ENCODE measurements around the gene KANK2.
"Not testable (repeated sequence)": the region's sequence is repeated elsewhere in the genome, so short reads cannot be mapped to it uniquely, and the experiment has no call there.

The KANK2 gene

DNA sequence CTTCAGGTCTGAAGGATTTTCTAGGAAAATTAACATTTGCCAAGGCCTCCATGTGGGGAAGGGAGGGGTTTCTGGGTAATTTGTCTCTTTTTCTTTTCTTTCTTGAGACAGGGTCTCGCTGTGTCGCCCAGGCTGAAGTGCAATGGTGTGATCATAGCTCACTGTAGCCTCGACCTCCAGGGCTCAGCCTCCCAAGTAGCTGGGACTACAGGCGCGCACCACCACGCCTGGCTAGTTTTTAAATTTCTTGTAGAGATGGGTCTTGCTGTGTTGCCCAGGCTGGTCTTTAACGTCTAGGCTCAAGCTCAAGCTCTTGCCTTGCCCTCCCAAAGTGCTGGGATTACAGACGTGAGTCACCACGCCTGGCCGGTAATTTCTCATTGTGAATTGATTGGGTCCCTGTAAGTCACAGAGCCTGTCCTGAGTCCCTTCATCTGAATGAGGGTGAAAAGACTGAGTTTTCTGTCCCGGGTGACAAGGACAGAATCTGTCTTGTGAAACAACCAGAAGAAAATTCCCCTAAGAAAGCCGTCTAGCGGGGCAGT lies 31.8 kb downstream of the KANK2 start:
- peaks cover 50% of the 10 kb centered on the region for H3K36me3 ChIP-seq
- no peaks in the 10 kb centered on the region for H4K20me1 ChIP-seq
- no peak overlapping the region for H3K4me3 ChIP-seq
- no peak overlapping the region for H3K9ac ChIP-seq
- no peaks in the 10 kb centered on the region for H3K4me1 ChIP-seq
- no peak for TF ChIP-seq Cebpa-rat (IDR thresholded peaks at IDR 0.05)
- no peak overlapping the region for H3K27ac ChIP-seq
- no peak overlapping the region for H3K4me2 ChIP-seq
- H3K27me3 ChIP-seq: no peaks in the 10 kb centered on the region
- H3K9me3 ChIP-seq: peaks cover 6% of the 10 kb centered on the region

DNA sequence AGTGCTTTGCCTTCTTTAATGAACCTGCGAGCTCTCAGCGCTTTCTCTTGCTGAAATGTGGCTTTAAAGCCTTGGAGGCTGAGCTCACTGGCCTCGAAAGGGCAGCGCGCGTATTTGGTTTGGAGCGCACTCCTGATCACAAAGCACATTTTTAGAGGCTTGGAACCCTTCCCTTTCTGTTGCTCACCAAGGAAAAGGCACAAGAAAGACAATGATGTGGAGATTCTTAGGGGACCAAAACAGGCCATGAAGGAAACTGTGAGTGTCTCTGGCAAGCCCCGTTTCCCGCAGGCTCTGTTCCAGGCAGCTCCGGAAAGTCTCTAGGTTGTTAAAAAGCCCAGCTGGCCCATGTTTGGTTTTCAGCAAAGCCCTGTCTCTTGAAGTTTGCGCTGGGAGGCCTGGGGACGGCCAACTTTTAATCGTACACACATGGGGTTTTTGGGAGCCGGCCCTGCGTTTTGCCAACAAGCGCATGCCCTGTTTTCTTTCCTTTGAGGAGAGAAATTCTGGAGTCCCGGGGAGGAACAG lies 32.4 kb downstream of the KANK2 start:
- H3K27ac ChIP-seq: no peak overlapping the region
- H3K9ac ChIP-seq: no peak overlapping the region
- H3K36me3 ChIP-seq: peaks cover 44% of the 10 kb centered on the region
- H3K9me3 ChIP-seq: peaks cover 10% of the 10 kb centered on the region
- no peak overlapping the region for H3K4me2 ChIP-seq
- H4K20me1 ChIP-seq: no peaks in the 10 kb centered on the region
- no peak for TF ChIP-seq Cebpa-rat (IDR thresholded peaks at IDR 0.05)
- H3K4me1 ChIP-seq: no peaks in the 10 kb centered on the region
- H3K4me3 ChIP-seq: no peak overlapping the region
- no peaks in the 10 kb centered on the region for H3K27me3 ChIP-seq

DNA sequence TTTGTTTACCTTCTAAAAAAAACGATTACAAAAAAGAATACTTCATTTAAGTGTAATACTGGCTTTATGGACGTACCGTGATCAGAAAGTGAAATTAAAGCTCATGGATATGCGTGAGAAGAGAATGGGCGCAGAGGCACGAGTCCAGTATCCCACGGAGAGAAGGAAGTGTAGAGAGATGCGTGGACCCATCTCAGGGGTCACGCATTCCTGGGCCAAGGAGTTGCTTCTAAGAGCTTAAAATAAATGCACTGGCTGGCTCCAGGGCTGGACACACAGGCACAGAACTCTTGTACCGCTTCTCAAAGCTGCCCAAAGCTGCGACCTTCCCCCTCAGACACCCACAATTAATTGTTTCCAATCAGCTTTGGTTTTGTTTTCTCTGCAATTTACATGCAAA lies 33.0 kb downstream of the KANK2 start:
- no peaks in the 10 kb centered on the region for H3K27me3 ChIP-seq
- H3K4me3 ChIP-seq: no peak overlapping the region
- H3K4me2 ChIP-seq: no peak overlapping the region
- H4K20me1 ChIP-seq: no peaks in the 10 kb centered on the region
- no peaks in the 10 kb centered on the region for H3K4me1 ChIP-seq
- no peak for TF ChIP-seq Cebpa-rat (IDR thresholded peaks at IDR 0.05)
- peaks cover 10% of the 10 kb centered on the region for H3K9me3 ChIP-seq
- H3K36me3 ChIP-seq: peaks cover 38% of the 10 kb centered on the region
- H3K27ac ChIP-seq: no peak overlapping the region
- no peak overlapping the region for H3K9ac ChIP-seq

DNA sequence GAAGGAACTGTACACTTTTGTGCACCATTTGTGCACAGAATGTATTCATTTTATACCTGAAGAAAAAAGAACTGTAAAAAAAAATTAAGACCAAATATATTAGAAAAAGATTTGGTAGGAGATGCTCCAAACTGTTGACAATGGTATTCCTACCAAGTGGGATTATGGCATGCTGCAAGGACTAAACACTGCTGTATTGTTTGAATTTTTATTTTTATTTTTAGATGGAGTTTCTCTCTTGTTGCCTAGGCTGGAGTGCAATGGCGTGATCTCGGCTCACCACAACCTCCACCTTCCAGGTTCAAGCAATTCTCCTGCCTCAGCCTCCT lies 36.9 kb downstream of the KANK2 start:
- not testable (repeated sequence) for H3K9ac ChIP-seq, H3K4me1 ChIP-seq, H4K20me1 ChIP-seq, H3K36me3 ChIP-seq, H3K4me2 ChIP-seq, H3K27ac ChIP-seq, H3K4me3 ChIP-seq, H3K27me3 ChIP-seq
- H3K9me3 ChIP-seq: peaks cover 10% of the 10 kb centered on the region

DNA sequence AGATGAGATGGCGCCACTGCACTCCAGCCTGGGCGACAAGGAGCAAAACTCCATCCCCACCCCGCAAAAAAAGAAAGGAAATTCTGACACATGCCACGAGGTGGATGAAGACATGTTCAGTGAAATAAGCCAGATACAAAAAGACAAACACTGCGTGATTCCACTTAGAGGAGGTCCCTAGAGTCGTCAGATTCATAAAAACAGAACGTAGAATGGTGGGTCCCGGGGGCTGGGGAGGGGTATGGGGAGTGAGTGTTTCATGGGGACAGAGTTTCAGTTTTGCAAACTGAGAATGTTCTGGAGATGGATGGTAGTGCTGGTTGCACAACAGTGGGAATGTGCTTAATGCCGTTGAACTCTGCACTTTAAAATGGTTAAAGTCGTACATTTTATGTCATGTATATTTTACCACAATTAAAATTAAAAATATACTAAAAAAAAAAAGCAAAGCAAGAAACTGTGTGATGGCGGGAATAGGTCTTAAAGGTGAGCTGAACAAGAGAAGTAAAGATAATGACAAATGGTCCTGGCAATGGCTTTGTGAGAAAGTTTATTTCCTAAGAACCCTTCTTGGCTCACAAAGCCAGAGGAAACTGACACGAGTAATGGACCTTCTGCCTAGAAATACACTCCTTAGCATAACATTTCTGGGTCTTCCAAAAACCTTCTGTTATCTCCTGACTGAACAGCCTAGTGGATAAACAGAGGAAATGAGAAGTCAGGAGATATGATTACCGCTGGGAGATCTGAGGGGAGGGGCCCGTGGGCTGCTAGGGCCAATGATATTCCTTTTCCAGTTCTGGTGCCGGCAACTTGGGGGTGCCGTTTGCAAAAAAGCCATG lies 37.5 kb downstream of the KANK2 start:
- TF ChIP-seq Cebpa-rat (IDR thresholded peaks at IDR 0.05): no peak
- no peak overlapping the region for H3K4me2 ChIP-seq
- no peaks in the 10 kb centered on the region for H3K36me3 ChIP-seq
- peaks cover 10% of the 10 kb centered on the region for H3K9me3 ChIP-seq
- H3K27ac ChIP-seq: no peak overlapping the region
- no peaks in the 10 kb centered on the region for H3K27me3 ChIP-seq
- H4K20me1 ChIP-seq: no peaks in the 10 kb centered on the region
- no peak overlapping the region for H3K4me3 ChIP-seq
- H3K9ac ChIP-seq: no peak overlapping the region
- peaks cover 11% of the 10 kb centered on the region for H3K4me1 ChIP-seq

DNA sequence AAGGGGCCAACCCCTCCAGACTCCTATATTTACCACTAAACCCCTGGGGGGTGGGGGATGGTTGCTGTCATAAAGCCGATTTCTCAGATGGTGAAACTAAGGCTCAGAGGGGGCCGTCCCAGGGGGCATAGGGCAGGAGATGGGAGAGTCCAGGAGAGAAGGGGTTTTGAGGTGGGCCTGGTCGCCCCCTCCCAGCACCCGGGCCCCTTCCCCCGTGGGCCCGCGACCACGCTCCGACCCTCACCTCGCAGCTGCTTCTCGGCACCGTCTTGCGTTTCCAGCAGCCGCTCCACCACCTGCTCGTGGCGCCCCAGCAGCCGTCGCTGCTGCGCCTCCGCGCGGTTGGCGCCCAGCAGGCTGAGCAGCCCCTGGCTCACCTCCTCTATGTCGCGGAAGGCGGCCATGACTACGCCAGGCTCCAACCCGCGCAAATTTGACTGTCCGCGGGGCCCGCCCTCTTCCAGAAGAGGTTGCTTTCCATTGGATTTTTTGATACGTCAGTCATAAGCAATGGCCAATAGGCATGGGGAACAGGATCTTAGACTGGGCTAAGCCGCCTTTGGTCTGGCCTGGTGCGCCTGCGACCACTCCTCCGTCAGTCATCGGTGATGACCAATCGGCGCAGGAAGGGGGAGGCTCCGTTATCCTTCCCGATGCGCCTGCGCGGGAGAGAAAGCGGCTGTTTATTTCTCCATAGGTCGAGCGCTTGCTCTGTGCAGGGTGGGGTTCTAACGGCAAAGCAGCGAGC lies 41.8 kb downstream of the KANK2 start, which contains the start of gene SPC24:
SPC24 (minus strand) TSS at position 410 of the 748 bp plus-strand sequence; CDS start at position 404, 6 bp downstream.
- no peaks in the 10 kb centered on the region for H3K27me3 ChIP-seq
- peak within 1 kb of the TSS; percentile 89 for H3K27ac ChIP-seq
- peaks cover 19% of the 10 kb centered on the region for H3K36me3 ChIP-seq
- H3K4me2 ChIP-seq: peak within 1 kb of the TSS; percentile 95
- TF ChIP-seq Cebpa-rat (IDR thresholded peaks at IDR 0.05): no peak
- peaks cover 27% of the 10 kb centered on the region for H3K4me1 ChIP-seq
- H4K20me1 ChIP-seq: no peaks in the 10 kb centered on the region
- H3K4me3 ChIP-seq: peak within 1 kb of the TSS; percentile 92
- H3K9ac ChIP-seq: peak within 1 kb of the TSS; percentile 93
- peaks cover 4% of the 10 kb centered on the region for H3K9me3 ChIP-seq

DNA sequence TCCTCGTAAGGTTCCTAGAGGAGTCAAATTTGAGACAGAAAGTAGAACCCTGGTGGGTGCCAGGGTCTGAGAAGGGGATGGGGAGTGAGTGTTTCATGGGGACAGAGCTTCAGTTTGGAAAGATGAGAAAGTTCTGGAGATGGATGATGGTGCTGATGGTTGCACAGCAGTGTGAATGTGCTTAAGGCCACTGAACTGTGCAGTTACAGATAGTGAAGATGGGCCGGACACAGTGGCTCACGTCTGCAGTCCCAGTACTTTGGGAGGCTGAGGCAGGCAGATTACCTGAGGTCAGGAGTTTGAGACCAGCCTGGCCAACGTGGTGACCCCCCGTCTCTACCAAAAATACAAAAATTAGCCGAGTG lies 42.7 kb downstream of the KANK2 start:
- Histone ChIP-seq H3K36me3 (peaks cover 28% of the 10 kb centered on the region), H3K4me2 (peak overlapping the region; percentile 95), H3K27me3 (no peaks in the 10 kb centered on the region), H3K9ac (peak overlapping the region; percentile 93), H4K20me1 (no peaks in the 10 kb centered on the region), H3K9me3 (no peaks in the 10 kb centered on the region), H3K4me3 (peak overlapping the region; percentile 92), H3K27ac (peak overlapping the region; percentile 89), H3K4me1 (peaks cover 27% of the 10 kb centered on the region)
- no peak for TF ChIP-seq Cebpa-rat (IDR thresholded peaks at IDR 0.05)

DNA sequence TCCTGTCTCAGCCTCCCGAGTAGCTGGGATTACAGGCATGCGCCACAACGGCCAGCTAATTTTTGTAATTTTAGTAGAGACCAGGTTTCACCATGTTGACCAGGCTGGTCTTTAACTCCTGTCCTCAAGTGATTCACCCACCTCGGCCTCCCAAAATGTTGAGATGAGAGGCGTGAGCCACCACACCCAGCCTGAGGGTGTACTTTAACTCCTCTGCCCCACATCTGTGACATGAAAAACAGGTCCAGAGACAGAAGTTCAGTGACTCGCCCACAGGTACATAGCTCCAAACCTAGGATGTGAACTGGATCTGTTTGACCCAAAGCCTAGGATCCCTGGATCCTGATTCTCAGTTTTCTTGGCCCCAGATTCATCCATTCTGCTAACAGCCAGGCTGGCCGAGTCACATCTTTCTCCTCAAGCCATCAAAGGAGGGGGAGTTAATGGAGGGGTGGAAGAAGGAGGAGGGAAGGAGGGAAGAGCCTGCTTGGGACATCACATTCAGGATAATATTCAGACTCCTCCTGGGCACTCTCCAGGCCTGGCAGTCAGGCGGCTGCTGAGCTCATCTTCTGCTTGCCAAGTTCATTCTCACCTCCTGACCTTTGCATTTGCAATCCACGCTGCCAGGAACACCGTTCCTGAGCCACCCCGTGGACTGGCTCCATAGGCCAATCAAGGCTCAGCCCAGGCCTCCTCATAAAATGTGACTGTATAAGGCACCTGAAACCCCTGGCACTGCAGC lies 44.9 kb downstream of the KANK2 start:
- Histone ChIP-seq H3K4me2 (no peak overlapping the region), H3K27me3 (no peaks in the 10 kb centered on the region), H3K36me3 (peaks cover 50% of the 10 kb centered on the region), H3K4me3 (no peak overlapping the region), H3K9me3 (no peaks in the 10 kb centered on the region), H4K20me1 (0 out of 2 replicates have a peak, but pooled peaks cover 9% of the 10 kb centered on the region), H3K9ac (no peak overlapping the region; the same call in 1 of the 2 replicates), H3K4me1 (peaks cover 31% of the 10 kb centered on the region), H3K27ac (no peak overlapping the region)
- TF ChIP-seq Cebpa-rat (IDR thresholded peaks at IDR 0.05): no peak

DNA sequence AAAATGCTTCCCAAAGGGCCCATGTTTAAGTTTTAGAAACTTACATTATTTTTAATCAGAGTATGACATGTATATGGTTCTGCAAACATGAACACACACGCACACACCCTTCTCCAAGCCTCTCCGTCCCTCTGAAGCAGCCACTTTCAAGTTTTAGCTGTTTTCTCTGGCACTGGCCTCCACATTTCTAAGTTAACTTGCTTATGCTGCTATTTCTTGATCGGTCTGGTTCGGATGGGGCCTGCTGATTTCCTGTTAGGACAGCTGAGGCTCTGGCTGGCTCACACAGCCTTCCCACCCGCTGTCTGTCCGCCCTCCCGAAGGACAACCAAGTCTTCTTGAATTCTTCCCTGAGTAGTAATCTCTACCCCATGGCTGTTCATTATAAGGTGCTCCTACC lies 46.2 kb downstream of the KANK2 start:
- Histone ChIP-seq H3K9ac (no peak overlapping the region), H3K4me3 (no peak overlapping the region), H3K36me3 (peaks cover 61% of the 10 kb centered on the region), H3K27me3 (no peaks in the 10 kb centered on the region), H4K20me1 (0 out of 2 replicates have a peak, but pooled peaks cover 14% of the 10 kb centered on the region), H3K9me3 (no peaks in the 10 kb centered on the region), H3K4me2 (no peak overlapping the region), H3K4me1 (peaks cover 27% of the 10 kb centered on the region), H3K27ac (no peak overlapping the region)
- no peak for TF ChIP-seq Cebpa-rat (IDR thresholded peaks at IDR 0.05)
